Activated naive CD4-positive, alpha-beta T cell treated with Interleukin-2 at 50 U/mL for 16 hours (primary cell): ENCODE measurements around the gene MSANTD2.

Experiments
- DNase-seq: peaks from one replicate; pipeline ENCODE4 v3.0.0-alpha.2; 2020

MSANTD2 gene

DNA sequence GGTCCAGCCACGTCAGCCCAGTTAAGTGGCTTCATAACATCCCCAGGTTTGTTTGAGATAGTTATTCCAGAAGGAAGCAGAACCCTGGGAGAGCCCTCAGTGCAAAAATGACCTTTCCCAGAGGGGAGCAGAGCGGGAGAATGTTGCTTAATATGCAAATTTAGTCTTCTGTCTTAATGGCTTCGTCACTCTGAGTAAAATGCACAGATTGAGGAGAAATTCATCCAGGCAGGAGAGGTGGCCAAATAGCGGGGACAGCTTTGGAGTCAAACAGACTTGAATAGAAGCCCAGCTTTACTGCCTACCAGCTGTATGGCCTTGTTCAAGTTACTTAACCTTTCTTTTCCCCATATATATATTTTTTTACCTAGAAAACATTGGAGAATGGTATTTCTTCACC lies 72.7 kb downstream of the MSANTD2 start:
- no peak for DNase-seq

GRCh38 chr11:124725719-124726105 lies 74.5 kb downstream of the MSANTD2 start:
- no peak for DNase-seq

DNA sequence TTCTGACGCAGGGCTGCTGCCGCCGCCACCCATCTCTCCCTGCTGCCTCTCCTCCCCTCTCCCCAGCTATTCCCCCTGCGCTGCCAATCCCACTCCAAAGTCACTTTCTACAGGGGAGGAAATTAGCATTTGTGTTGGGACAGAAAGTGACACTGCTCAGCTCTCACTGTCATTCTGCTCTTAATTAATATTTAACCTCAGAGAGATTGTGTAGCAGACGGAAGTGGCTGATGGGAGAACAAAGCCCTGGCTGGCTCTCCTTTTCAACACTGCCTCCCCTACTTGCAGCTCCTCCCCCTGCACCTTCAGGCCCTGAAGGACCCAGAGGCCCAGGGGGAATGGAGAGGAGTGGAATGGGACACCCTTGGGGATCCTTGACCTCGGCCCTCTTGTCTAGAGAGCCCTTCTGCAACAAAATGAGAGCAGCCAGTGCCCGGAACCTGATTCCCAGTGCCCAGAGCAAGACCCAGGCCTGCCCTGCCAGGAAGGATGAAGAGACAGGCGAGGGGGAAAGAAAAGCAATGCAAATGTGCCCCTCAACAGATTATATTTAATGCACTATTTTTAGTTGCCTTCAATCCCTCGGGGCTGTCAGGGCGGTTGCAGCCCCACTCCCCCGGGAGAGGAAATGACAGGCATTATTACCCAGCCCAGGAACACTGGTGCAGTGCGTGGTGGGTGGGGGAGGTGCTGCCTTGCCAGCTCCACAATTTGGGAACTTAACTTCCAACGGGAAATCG lies 75.1 kb downstream of the MSANTD2 start:
- no peak for DNase-seq

GRCh38 chr11:124722176-124722575 lies 78.0 kb downstream of the MSANTD2 start:
- no peak for DNase-seq

DNA sequence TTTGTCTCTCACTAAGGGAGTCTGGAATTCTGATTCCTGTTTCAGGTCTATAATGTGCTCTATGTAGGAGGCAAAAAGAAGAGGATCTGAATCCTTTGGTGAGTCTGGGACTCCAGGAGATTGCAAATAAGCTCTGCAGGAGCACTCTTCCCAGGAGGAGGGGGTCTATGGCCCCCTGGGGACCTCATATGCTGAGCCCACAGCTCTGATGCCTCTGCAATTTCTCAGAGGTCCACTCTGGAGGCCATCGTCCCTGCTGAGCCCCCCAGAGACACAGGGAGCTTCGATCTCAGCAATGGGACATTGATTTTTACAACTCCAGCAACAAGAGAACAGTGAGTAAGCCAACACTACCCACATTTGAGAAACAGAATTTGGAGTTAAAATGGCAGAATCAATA lies 80.7 kb downstream of the MSANTD2 start:
- DNase-seq: no peak

- no peak for DNase-seq
These were observed 81.4 kb downstream of the MSANTD2 start for GRCh38 chr11:124718801-124719200.

- DNase-seq: no peak
These were observed 82.2 kb downstream of the MSANTD2 start for GRCh38 chr11:124717786-124718651.

GRCh38 chr11:124717421-124717785 lies 82.8 kb downstream of the MSANTD2 start:
- DNase-seq: no peak

DNA sequence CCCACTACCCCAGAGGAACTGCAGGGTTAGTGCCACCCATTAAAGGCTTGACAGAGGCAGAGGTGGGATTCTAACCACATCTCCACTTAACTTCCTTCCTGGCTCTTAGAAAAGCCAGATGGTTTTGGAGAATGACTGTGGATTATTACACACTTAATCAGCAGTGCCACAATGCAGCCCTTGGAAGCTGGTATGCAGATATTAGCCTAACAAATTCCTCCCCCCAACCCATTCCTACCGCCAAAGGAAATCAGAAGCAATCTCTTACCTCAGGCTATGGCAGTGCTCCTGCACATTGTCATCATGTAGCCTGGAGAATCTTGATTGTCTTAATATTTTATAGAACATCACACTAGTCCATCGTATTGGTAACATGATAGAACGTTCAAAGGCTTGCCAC lies 83.6 kb downstream of the MSANTD2 start:
- no peak for DNase-seq
